ENCODE results near the gene ZNF330.

The ZNF330 gene

DNA sequence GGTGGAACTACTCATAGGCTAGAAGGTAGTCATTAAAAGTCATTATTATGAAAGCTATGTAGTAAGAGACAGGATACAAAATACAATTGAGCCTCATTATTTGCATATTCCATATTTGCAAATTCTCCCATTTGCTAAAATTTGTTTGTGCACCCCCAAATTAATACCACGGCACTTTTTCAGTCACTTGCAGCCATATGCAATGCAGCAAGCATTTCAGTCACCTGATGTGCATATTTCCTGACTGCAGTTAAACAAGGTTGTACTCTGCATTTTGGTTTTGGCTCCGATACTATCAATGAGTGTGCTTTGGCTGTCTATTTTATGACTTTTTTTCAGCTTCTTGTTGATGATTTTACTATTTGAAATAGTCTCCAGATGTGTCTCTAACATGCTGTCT, 62.9 kb downstream of the ZNF330 start:
- H3K4me1 ChIP-seq (ENCODE audit: control insufficient read depth, low read length) = no peaks in the 10 kb centered on the region
- no peaks in the 10 kb centered on the region for H3F3A ChIP-seq (ENCODE audit: control insufficient read depth, insufficient read depth)
- H3K4me3 ChIP-seq (ENCODE audit: low read length) = no peak overlapping the region
- TF ChIP-seq, protein P1, sequence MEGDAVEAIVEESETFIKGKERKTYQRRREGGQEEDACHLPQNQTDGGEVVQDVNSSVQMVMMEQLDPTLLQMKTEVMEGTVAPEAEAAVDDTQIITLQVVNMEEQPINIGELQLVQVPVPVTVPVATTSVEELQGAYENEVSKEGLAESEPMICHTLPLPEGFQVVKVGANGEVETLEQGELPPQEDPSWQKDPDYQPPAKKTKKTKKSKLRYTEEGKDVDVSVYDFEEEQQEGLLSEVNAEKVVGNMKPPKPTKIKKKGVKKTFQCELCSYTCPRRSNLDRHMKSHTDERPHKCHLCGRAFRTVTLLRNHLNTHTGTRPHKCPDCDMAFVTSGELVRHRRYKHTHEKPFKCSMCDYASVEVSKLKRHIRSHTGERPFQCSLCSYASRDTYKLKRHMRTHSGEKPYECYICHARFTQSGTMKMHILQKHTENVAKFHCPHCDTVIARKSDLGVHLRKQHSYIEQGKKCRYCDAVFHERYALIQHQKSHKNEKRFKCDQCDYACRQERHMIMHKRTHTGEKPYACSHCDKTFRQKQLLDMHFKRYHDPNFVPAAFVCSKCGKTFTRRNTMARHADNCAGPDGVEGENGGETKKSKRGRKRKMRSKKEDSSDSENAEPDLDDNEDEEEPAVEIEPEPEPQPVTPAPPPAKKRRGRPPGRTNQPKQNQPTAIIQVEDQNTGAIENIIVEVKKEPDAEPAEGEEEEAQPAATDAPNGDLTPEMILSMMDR (IDR thresholded peaks at IDR 0.05; ENCODE audit: low read depth, low read length, poor library complexity, severe bottlenecking) = no peak
- TF ChIP-seq EZH2phosphoT487 (IDR thresholded peaks at IDR 0.05; ENCODE audit: borderline replicate concordance, low read length) = no peak
- no peaks in the 10 kb centered on the region for H4K20me1 ChIP-seq (ENCODE audit: control insufficient read depth, insufficient read depth, low read depth, low read length)
- no peaks in the 10 kb centered on the region for H3K9me2 ChIP-seq (replicated peaks; ENCODE audit: control insufficient read depth, low read length)
- H3K9me3 ChIP-seq (ENCODE audit: control insufficient read depth, insufficient read depth, low read length) = no peaks in the 10 kb centered on the region
- no peaks in the 10 kb centered on the region for H3K27me3 ChIP-seq (ENCODE audit: control insufficient read depth, low read length)
- H3K4me2 ChIP-seq (ENCODE audit: low read length) = no peak overlapping the region
- H3K36me3 ChIP-seq (ENCODE audit: control insufficient read depth, low read length) = no peaks in the 10 kb centered on the region
- H3K79me2 ChIP-seq (ENCODE audit: control insufficient read depth, low read length) = no peaks in the 10 kb centered on the region
- H3K27ac ChIP-seq (ENCODE audit: low read depth, low read length) = no peak overlapping the region

All from DOHH2 (cell line).